ENCODE results near the gene SYNE1. TPM values are rescaled to one million over a fixed set of nuclear protein-coding genes. Genes with fewer than 3 reads are reported as not detected.

Gene SYNE1
- total and polyA plus RNA-seq, 10 of the 15 experiments (the other 5 are each of a cell fraction or from before 2014, with no cell fraction given) = 2.3 to 28.7 (median 14.1) TPM

- TF ChIP-seq BCL3 (IDR thresholded peaks at IDR 0.05; ENCODE audit: borderline replicate concordance, insufficient read depth, low read depth, low read length, poor library complexity, severe bottlenecking) (no peak), MXI1 (IDR thresholded peaks at IDR 0.05; ENCODE audit: low read depth, low read length) (no peak)
Measured at GRCh38 chr6:152575161-152575560, 62.0 kb downstream of the SYNE1 start (continued).

GRCh38 chr6:152573762-152574161 lies 63.4 kb downstream of the SYNE1 start:
- ChIA-PET SMC1A (ENCODE audit: uncharacterized antibody, unreplicated experiment) (no interaction called here), POLR2A (no interaction called here), RAD21 (ENCODE audit: unreplicated experiment) (no interaction called here), CTCF (no interaction called here)
- Histone ChIP-seq H3K4me2 (ENCODE audit: control insufficient read depth, insufficient read depth) (no peak overlapping the region), H3K27me3 (replicated peaks in 1 of 2; ENCODE audit: control insufficient read depth in 2 of 2, insufficient read depth in 2 of 2, low read length in 1 of 2) (peaks cover 2% of the 10 kb centered on the region in 2 experiments; a peak in 2 of 4 replicates), H2AFZ (ENCODE audit: control insufficient read depth, low read depth, low read length) (no peak overlapping the region), H3K9me3 (replicated peaks; ENCODE audit: control insufficient read depth, insufficient read depth, low read length) (no peaks in the 10 kb centered on the region), H4K20me1 (ENCODE audit: control insufficient read depth, insufficient read depth) (no peaks in the 10 kb centered on the region), H3K4me3 (no peak overlapping the region), H3K79me2 (ENCODE audit: control insufficient read depth, insufficient read depth, low read length) (no peaks in the 10 kb centered on the region), H3K4me1 (ENCODE audit: control insufficient read depth, insufficient read depth, low read length) (no peaks in the 10 kb centered on the region), H3K27ac (ENCODE audit: control insufficient read depth, insufficient read depth) (no peak overlapping the region), H3K36me3 (ENCODE audit: control insufficient read depth in 2 of 2, insufficient read depth in 2 of 2, low read length in 1 of 2) (no peaks in the 10 kb centered on the region), H3K9ac (ENCODE audit: control insufficient read depth, insufficient read depth, low read length) (no peak overlapping the region)
- in situ Hi-C loops (cut with MboI) (no loop called here), intact Hi-C loops (cut with micrococcal nuclease; ENCODE audit: unreplicated experiment) (no loop called here)
- no peak for ATAC-seq
- no TSS peak for BruUV-seq (replicated peaks)
- TF ChIP-seq GABPA (IDR thresholded peaks at IDR 0.05; ENCODE audit: low read depth) = no peak
- no peak for TF ChIP-seq YBX1 (IDR thresholded peaks at IDR 0.05)
- no peak for TF ChIP-seq STAT3 (IDR thresholded peaks at IDR 0.05; ENCODE audit: low read depth, low read length)
- TF ChIP-seq SP1 (IDR thresholded peaks at IDR 0.05; ENCODE audit: low read depth, low read length) = no peak
- no peak for TF ChIP-seq EED (IDR thresholded peaks at IDR 0.05; ENCODE audit: low read depth)
- no peak for TF ChIP-seq PML (IDR thresholded peaks at IDR 0.05; ENCODE audit: low read length)
- no peak for TF ChIP-seq SIX5 (IDR thresholded peaks at IDR 0.05; ENCODE audit: low read depth, low read length, severe bottlenecking)
- no peak for TF ChIP-seq WRNIP1 (IDR thresholded peaks at IDR 0.05; ENCODE audit: borderline replicate concordance, low read depth, low read length)
- no peak for TF ChIP-seq EGR1 (IDR thresholded peaks at IDR 0.05; ENCODE audit: borderline replicate concordance in 1 of 2, low read depth in 2 of 2, low read length in 2 of 2)
- TF ChIP-seq SKIL (IDR thresholded peaks at IDR 0.05; ENCODE audit: low read depth, poor library complexity, severe bottlenecking) = no peak
- TF ChIP-seq ZNF687 (IDR thresholded peaks at IDR 0.05) = no peak
- no peak for TF ChIP-seq BCL11A (IDR thresholded peaks at IDR 0.05; ENCODE audit: low read depth, low read length)
- no peak for DNase-seq (ENCODE audit: low read depth, low spot score)
- WGBS (ENCODE audit: insufficient coverage, insufficient replicate concordance, low lambda C conversion rate, missing lambda C conversion rate) = 16% methylated on average over 2 of the region's 2 CpGs
- no peak for FAIRE-seq
